NCI-H2196 treated with DMSO at 0.1 percent for 48 hours (cell line): ENCODE measurements around the gene TSEN54.
A peak's percentile ranks its signal among the peaks of the same experiment; 100 is the strongest.
"Not testable (repeated sequence)": the region's sequence is repeated elsewhere in the genome, so short reads cannot be mapped to it uniquely, and the experiment has no call there.

Experiments used
- DNase-seq: peaks from one replicate; lab custom pipeline; 2025; ENCODE audit not compliant: unreplicated experiment; lab: John Stamatoyannopoulos, UW

Gene TSEN54

GRCh38 chr17:75516255-75516618, at the start of gene TSEN54:
TSS of gene TSEN54 (plus strand) at chr17:75516528. CDS start at chr17:75516561, 33 bp downstream.
- peak; percentile 91 for DNase-seq

GRCh38 chr17:75468291-75468754, 48.0 kb upstream of the TSEN54 start:
- no peak for DNase-seq

GRCh38 chr17:75468779-75469373, 47.5 kb upstream of the TSEN54 start:
- no peak for DNase-seq

- DNase-seq = no peak
Measured at GRCh38 chr17:75471207-75471606, 45.1 kb upstream of the TSEN54 start.

- DNase-seq = peak; percentile 96
Measured at GRCh38 chr17:75472119-75472518, 44.2 kb upstream of the TSEN54 start.

GRCh38 chr17:75473246-75473645, 43.1 kb upstream of the TSEN54 start:
- no peak for DNase-seq

GRCh38 chr17:75474736-75475135, 41.6 kb upstream of the TSEN54 start:
- no peak for DNase-seq

GRCh38 chr17:75475144-75475835, 41.0 kb upstream of the TSEN54 start:
- DNase-seq = no peak

- DNase-seq = no peak
Measured at GRCh38 chr17:75475851-75476250, 40.5 kb upstream of the TSEN54 start.

GRCh38 chr17:75476271-75476671, 40.1 kb upstream of the TSEN54 start:
- no peak for DNase-seq

GRCh38 chr17:75476752-75477489, 39.4 kb upstream of the TSEN54 start:
- no peak for DNase-seq

- not testable (repeated sequence) for DNase-seq
Measured at GRCh38 chr17:75477490-75477862, 38.9 kb upstream of the TSEN54 start.

GRCh38 chr17:75478508-75478907, 37.8 kb upstream of the TSEN54 start:
- no peak for DNase-seq

- no peak for DNase-seq
Measured at GRCh38 chr17:75480281-75480680, 36.0 kb upstream of the TSEN54 start.

- no peak for DNase-seq
Measured at GRCh38 chr17:75481194-75482068, 34.9 kb upstream of the TSEN54 start.

GRCh38 chr17:75482098-75482942, 34.0 kb upstream of the TSEN54 start:
- DNase-seq = no peak

GRCh38 chr17:75485688-75486087, 30.6 kb upstream of the TSEN54 start:
- DNase-seq = no peak

- DNase-seq = no peak
Measured at GRCh38 chr17:75486151-75486550, 30.2 kb upstream of the TSEN54 start.

GRCh38 chr17:75486951-75487350, 29.4 kb upstream of the TSEN54 start:
- no peak for DNase-seq

GRCh38 chr17:75487351-75488070, 28.8 kb upstream of the TSEN54 start:
- DNase-seq = no peak
